GM18526 (cell line): ENCODE results near the gene GAS2L2.

Experiments used
- POLR2A ChIP-seq: IDR thresholded peaks from 3 replicates; pipeline ENCODE4 v1.6.1; 2011; ENCODE audit not compliant: insufficient read length; ENCODE audit errors: extremely low read depth

GAS2L2 gene

GRCh38 chr17:35729405-35729833 lies 23.6 kb downstream of the GAS2L2 start:
- TF ChIP-seq POLR2A: no peak

- no peak for TF ChIP-seq POLR2A
Measured at GRCh38 chr17:35728551-35728950, 24.5 kb downstream of the GAS2L2 start.

- TF ChIP-seq POLR2A: no peak
Measured at GRCh38 chr17:35727635-35728034, 25.4 kb downstream of the GAS2L2 start.

- no peak for TF ChIP-seq POLR2A
Measured at GRCh38 chr17:35726953-35727460, 26.0 kb downstream of the GAS2L2 start.

- TF ChIP-seq POLR2A: no peak
Measured at GRCh38 chr17:35726127-35726952, 26.7 kb downstream of the GAS2L2 start.

GRCh38 chr17:35725802-35726126 lies 27.3 kb downstream of the GAS2L2 start:
- TF ChIP-seq POLR2A: no peak

GRCh38 chr17:35725058-35725457 lies 28.0 kb downstream of the GAS2L2 start:
- TF ChIP-seq POLR2A: no peak

GRCh38 chr17:35723735-35724134 lies 29.3 kb downstream of the GAS2L2 start:
- TF ChIP-seq POLR2A: no peak

- TF ChIP-seq POLR2A: no peak
Measured at GRCh38 chr17:35717475-35717874, 35.6 kb downstream of the GAS2L2 start.

GRCh38 chr17:35716897-35717465 lies 36.1 kb downstream of the GAS2L2 start:
- no peak for TF ChIP-seq POLR2A

- TF ChIP-seq POLR2A: no peak
Measured at GRCh38 chr17:35716173-35716572, 36.9 kb downstream of the GAS2L2 start.

GRCh38 chr17:35715416-35715815 lies 37.6 kb downstream of the GAS2L2 start:
- no peak for TF ChIP-seq POLR2A

GRCh38 chr17:35714988-35715387 lies 38.1 kb downstream of the GAS2L2 start:
- TF ChIP-seq POLR2A: no peak

- no peak for TF ChIP-seq POLR2A
Measured at GRCh38 chr17:35713069-35713728, 39.8 kb downstream of the GAS2L2 start.

GRCh38 chr17:35710950-35711349 lies 42.1 kb downstream of the GAS2L2 start:
- TF ChIP-seq POLR2A: no peak

- TF ChIP-seq POLR2A: no peak
Measured at GRCh38 chr17:35709874-35710273, 43.2 kb downstream of the GAS2L2 start.
